Lower leg skin (tissue), 3 donors: ENCODE data around the gene CENPP.

Source experiments
- POLR2A ChIP-seq, 2 donors: fragments of 450-650 bp; IDR thresholded peaks; one replicate each; pipeline ENCODE4 v1.6.1; 2016 to 2017; ENCODE audit warnings: antibody characterized with exemption in 2 of 2, mild to moderate bottlenecking in 1 of 2, moderate library complexity in 1 of 2
- TF ChIP-seq, protein P1 (sequence below), 3 donors: fragments of 450-650 bp; IDR thresholded peaks; one replicate each; pipeline ENCODE4 v1.5.1; 2016; ENCODE audit warnings: antibody characterized with exemption in 3 of 3, mild to moderate bottlenecking in 3 of 3, moderate library complexity in 2 of 3

DNA sequence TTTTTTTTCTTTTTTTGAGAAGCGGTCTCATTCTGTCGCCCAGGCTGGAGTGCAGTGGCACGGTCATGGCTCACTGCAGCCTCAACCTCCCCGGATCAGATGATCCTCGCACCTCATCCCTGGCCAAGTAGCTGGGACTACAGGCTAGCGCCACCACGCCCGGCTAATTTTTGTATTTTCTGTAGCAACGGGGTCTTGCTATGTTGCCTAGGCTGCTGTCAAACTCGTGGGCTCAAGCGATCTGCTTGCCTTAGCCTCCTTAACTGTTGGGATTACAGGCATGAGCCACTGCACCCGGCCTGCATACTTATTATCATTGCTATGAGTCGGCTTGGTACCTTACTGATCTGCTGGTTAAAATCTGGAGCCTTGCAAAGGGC lies 31.5 kb upstream of the CENPP start:
- TF ChIP-seq, protein P1, sequence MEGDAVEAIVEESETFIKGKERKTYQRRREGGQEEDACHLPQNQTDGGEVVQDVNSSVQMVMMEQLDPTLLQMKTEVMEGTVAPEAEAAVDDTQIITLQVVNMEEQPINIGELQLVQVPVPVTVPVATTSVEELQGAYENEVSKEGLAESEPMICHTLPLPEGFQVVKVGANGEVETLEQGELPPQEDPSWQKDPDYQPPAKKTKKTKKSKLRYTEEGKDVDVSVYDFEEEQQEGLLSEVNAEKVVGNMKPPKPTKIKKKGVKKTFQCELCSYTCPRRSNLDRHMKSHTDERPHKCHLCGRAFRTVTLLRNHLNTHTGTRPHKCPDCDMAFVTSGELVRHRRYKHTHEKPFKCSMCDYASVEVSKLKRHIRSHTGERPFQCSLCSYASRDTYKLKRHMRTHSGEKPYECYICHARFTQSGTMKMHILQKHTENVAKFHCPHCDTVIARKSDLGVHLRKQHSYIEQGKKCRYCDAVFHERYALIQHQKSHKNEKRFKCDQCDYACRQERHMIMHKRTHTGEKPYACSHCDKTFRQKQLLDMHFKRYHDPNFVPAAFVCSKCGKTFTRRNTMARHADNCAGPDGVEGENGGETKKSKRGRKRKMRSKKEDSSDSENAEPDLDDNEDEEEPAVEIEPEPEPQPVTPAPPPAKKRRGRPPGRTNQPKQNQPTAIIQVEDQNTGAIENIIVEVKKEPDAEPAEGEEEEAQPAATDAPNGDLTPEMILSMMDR (IDR thresholded peaks at IDR 0.05), result no peak
- TF ChIP-seq POLR2A (IDR thresholded peaks at IDR 0.05), result no peak
